GM12878 (cell line): Measurements from ENCODE around the gene GIMAP8. TPM values are rescaled to one million over a fixed set of nuclear protein-coding genes. Genes with fewer than 3 reads are reported as not detected.

Experiments used
- ATF7 ChIP-seq: fragments of 450-650 bp; IDR thresholded peaks from 2 replicates; pipeline ENCODE4 v1.6.1; 2016; ENCODE audit warnings: low read depth, mild to moderate bottlenecking
- BCL3 ChIP-seq: IDR thresholded peaks from 2 replicates; pipeline ENCODE4 v1.6.1; 2011; ENCODE audit warnings: borderline replicate concordance, low read depth, mild to moderate bottlenecking, moderate library complexity, low read length; ENCODE audit not compliant: insufficient read depth, poor library complexity, severe bottlenecking
- BHLHE40 ChIP-seq, 2 experiments: fragments of 450-650 bp in 1 of 2; IDR thresholded peaks; 2 replicates each; pipeline ENCODE4 v1.6.1; 2011 to 2017; ENCODE audit warnings: low read depth in 2 of 2, borderline replicate concordance in 1 of 2, improper control_type of control experiment in 1 of 2, low read length in 1 of 2, mild to moderate bottlenecking in 1 of 2
- FOXM1 ChIP-seq: IDR thresholded peaks from 2 replicates; pipeline ENCODE4 v1.6.1; 2012; ENCODE audit warnings: low read depth, mild to moderate bottlenecking, inconsistent platforms, low read length, moderate library complexity
- IKZF2 ChIP-seq, 2 experiments: fragments of 450-650 bp; IDR thresholded peaks; 2 replicates each; pipeline ENCODE4 v1.6.1; 2017; ENCODE audit warnings: mild to moderate bottlenecking in 2 of 2, moderate library complexity in 2 of 2
- MLLT1 ChIP-seq: fragments of 450-650 bp; IDR thresholded peaks from 2 replicates; pipeline ENCODE4 v1.6.1; 2016; ENCODE audit warnings: mild to moderate bottlenecking
- MTA2 ChIP-seq: fragments of 450-650 bp; IDR thresholded peaks from 2 replicates; pipeline ENCODE4 v1.6.1; 2016; ENCODE audit warnings: low read depth, mild to moderate bottlenecking, moderate library complexity
- MXI1 ChIP-seq: fragments of 150-350 bp; IDR thresholded peaks from 2 replicates; pipeline ENCODE4 v1.6.1; 2011; ENCODE audit warnings: low read depth, mild to moderate bottlenecking, inconsistent platforms, low read length, improper control_type of control experiment
- NBN ChIP-seq: fragments of 450-650 bp; IDR thresholded peaks from 2 replicates; pipeline ENCODE4 v1.6.1; 2016
- PKNOX1 ChIP-seq: fragments of 450-650 bp; IDR thresholded peaks from 2 replicates; pipeline ENCODE4 v1.6.1; 2016; ENCODE audit warnings: mild to moderate bottlenecking
- POLR2AphosphoS5 ChIP-seq: IDR thresholded peaks from 2 replicates; pipeline ENCODE4 v1.6.1; 2011; ENCODE audit warnings: mild to moderate bottlenecking, low read length, inconsistent platforms
- RELB ChIP-seq: fragments of 450-650 bp; IDR thresholded peaks from 2 replicates; pipeline ENCODE4 v1.6.1; 2017; ENCODE audit warnings: low read depth, mild to moderate bottlenecking, moderate library complexity
- ZBTB11 ChIP-seq: fragments of 450-650 bp; formaldehyde crosslinking; IDR thresholded peaks from 2 replicates; pipeline ENCODE4 v1.5.0; 2022; ENCODE audit warnings: mild to moderate bottlenecking, missing genetic modification characterization
- ZBTB40 ChIP-seq: fragments of 450-650 bp; IDR thresholded peaks from 2 replicates; pipeline ENCODE4 v1.6.1; 2016; ENCODE audit warnings: mild to moderate bottlenecking, moderate library complexity, borderline replicate concordance
- polyA plus RNA-seq, 11 experiments: library from polyadenylated mRNA; depleted of rRNA in 4 of 11; unstranded in 6 of 11; stranded (reverse) in 5 of 11; fragments of >200 nt; fragmentation: Nextera tagmentation in 4 of 11; fragmentation: Illumina TruSeq in 1 of 11; extraction: Ambion mirVana in 4 of 11; extraction: Trizol in 1 of 11; gene quantifications; 1 replicate in 1 of 11; 2 replicates in 10 of 11; pipeline versions ENCODE4 v1.2.1 to v1.2.3, GENCODE V29; 2011 to 2016; ENCODE audit warnings: inconsistent platforms in 2 of 11, missing spikeins in 2 of 11, low read depth in 1 of 11
- total RNA-seq, 4 experiments: library from RNA; depleted of rRNA in 3 of 4; stranded (reverse); fragments of >200 nt in 3 of 4; fragmentation: Illumina TruSeq in 1 of 4; extraction: Trizol in 1 of 4; gene quantifications; 2 replicates each; pipeline versions ENCODE4 v1.2.1 to v1.2.3, GENCODE V29; 2013 to 2021

GIMAP8 gene
- total and polyA plus RNA-seq, 10 of the 15 experiments (the other 5 are each of a cell fraction or from before 2014, with no cell fraction given), result 0.66 to 9.7 (median 4.7) TPM

- TF ChIP-seq POLR2AphosphoS5, result 0 out of 2 replicates have a peak, but pooled peaks have one; percentile 8
- TF ChIP-seq MXI1, result no peak
- peak; percentile 68; the same call in 1 of the 2 replicates for TF ChIP-seq MTA2
- peak; percentile 55; the same call in 1 of the 2 replicates for TF ChIP-seq ATF7
- TF ChIP-seq NBN, result peak; percentile 74
- TF ChIP-seq FOXM1, result 0 out of 2 replicates have a peak, but pooled peaks have one; percentile 9
- TF ChIP-seq ZBTB11, result no peak
- no peak for TF ChIP-seq ZBTB40
- TF ChIP-seq MLLT1, result peak; percentile 59
- TF ChIP-seq BCL3, result no peak
- peak; percentile 90 to 94 for TF ChIP-seq IKZF2 (IDR thresholded peaks at IDR 0.05)
- TF ChIP-seq PKNOX1, result peak; percentile 55; the same call in 1 of the 2 replicates
- TF ChIP-seq RELB, result peak; percentile 82
- peak in 1 of 2 experiments; percentile 38; a peak in 1 of 4 replicates for TF ChIP-seq BHLHE40 (IDR thresholded peaks at IDR 0.05; ENCODE audit: borderline replicate concordance in 1 of 2, low read depth in 2 of 2, low read length in 1 of 2)
These were observed 43.6 kb upstream of the GIMAP8 start (continued) for GRCh38 chr7:150406567-150407421.
